ENCODE data around the gene SCARB2. TPM values are rescaled to one million over a fixed set of nuclear protein-coding genes. Genes with fewer than 3 reads are reported as not detected.
A peak's percentile ranks its signal among the peaks of the same experiment; 100 is the strongest.
"Not testable (repeated sequence)": the region's sequence is repeated elsewhere in the genome, so short reads cannot be mapped to it uniquely, and the experiment has no call there.

SCARB2 gene
- total and polyA plus RNA-seq, 2 experiments from 2014 or later: 17.7 to 41.0 TPM

DNA sequence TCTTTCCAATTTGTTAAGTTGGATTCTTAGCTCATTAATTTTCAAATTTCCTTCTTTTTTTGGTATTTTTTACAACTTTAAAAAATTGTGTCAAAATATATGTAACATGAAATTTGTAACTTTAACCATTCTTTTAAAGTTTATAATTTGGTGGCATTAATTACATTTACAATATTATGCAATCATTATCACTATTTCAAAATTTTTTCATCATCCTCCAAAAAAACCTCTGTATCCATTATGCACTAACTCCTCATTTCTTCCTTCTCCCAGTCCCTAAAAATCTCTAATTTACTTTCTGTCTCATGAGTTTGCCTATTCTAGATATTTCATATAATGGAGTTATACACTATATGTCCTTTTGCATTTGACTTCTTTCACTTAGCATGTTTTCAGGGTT lies 33.2 kb upstream of the SCARB2 start:
- H3K79me2 ChIP-seq (replicated peaks; ENCODE audit: insufficient read depth): no peaks in the 10 kb centered on the region
- no peaks in the 10 kb centered on the region; the same call in 2 of the 3 replicates for H3K9me3 Mint-ChIP-seq
- TF ChIP-seq CREB1 (CRISPR knock-in tag; IDR thresholded peaks at IDR 0.05; ENCODE audit: low read depth) (no peak), EZH2phosphoT487 (IDR thresholded peaks at IDR 0.05; ENCODE audit: unreplicated experiment) (no peak), ZNF114 (CRISPR knock-in tag; IDR thresholded peaks at IDR 0.05) (no peak)
- TF ChIP-seq, protein P1, sequence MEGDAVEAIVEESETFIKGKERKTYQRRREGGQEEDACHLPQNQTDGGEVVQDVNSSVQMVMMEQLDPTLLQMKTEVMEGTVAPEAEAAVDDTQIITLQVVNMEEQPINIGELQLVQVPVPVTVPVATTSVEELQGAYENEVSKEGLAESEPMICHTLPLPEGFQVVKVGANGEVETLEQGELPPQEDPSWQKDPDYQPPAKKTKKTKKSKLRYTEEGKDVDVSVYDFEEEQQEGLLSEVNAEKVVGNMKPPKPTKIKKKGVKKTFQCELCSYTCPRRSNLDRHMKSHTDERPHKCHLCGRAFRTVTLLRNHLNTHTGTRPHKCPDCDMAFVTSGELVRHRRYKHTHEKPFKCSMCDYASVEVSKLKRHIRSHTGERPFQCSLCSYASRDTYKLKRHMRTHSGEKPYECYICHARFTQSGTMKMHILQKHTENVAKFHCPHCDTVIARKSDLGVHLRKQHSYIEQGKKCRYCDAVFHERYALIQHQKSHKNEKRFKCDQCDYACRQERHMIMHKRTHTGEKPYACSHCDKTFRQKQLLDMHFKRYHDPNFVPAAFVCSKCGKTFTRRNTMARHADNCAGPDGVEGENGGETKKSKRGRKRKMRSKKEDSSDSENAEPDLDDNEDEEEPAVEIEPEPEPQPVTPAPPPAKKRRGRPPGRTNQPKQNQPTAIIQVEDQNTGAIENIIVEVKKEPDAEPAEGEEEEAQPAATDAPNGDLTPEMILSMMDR (conservative IDR thresholded peaks at IDR 0.05; ENCODE audit: low read depth in 2 of 2): no peak
- TF ChIP-seq, protein P2, sequence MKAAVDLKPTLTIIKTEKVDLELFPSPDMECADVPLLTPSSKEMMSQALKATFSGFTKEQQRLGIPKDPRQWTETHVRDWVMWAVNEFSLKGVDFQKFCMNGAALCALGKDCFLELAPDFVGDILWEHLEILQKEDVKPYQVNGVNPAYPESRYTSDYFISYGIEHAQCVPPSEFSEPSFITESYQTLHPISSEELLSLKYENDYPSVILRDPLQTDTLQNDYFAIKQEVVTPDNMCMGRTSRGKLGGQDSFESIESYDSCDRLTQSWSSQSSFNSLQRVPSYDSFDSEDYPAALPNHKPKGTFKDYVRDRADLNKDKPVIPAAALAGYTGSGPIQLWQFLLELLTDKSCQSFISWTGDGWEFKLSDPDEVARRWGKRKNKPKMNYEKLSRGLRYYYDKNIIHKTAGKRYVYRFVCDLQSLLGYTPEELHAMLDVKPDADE (IDR thresholded peaks at IDR 0.05): no peak

DNA sequence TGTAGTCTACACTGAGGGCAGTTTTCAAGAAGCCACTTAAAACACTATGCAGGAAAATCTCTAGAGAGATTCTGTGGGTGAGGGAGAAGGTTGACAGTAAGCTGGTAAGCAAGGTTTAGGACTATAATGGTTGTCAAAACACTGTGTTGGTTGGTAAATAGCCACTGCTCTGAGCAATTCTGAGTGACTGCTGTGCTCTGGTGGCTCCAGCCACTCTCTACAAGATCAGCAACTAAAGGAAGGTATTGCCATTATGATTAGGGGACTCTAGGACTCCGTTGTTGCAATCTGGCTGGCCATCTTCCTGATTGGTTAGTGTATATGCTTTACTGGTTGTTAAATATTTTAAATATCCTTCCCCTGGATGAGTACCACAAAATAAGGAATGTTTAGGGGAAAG lies 32.4 kb upstream of the SCARB2 start:
- Mint-ChIP-seq H3K27ac (no peak overlapping the region), H3K9me3 (no peaks in the 10 kb centered on the region), H3K36me3 (ENCODE audit: low read depth) (no peaks in the 10 kb centered on the region), H3K4me3 (no peak overlapping the region), H3K4me1 (peaks cover 9% of the 10 kb centered on the region), H3K27me3 (ENCODE audit: insufficient read depth, low read depth, poor library complexity) (peaks cover 11% of the 10 kb centered on the region)
- Histone ChIP-seq H2AFZ (no peak overlapping the region), H3K27me3 (ENCODE audit: insufficient read depth) (peaks cover 12% of the 10 kb centered on the region; the same call in 1 of the 2 replicates), H3K79me2 (replicated peaks; ENCODE audit: insufficient read depth) (no peaks in the 10 kb centered on the region), H3F3A (replicated peaks; ENCODE audit: low read depth) (no peaks in the 10 kb centered on the region), H3K4me1 (ENCODE audit: insufficient read depth) (peaks cover 10% of the 10 kb centered on the region), H3K4me2 (no peak overlapping the region), H3K36me3 (ENCODE audit: insufficient read depth) (no peaks in the 10 kb centered on the region), H3K9me2 (ENCODE audit: insufficient read depth) (no peaks in the 10 kb centered on the region), H3K4me3 (no peak overlapping the region), H4K20me1 (replicated peaks; ENCODE audit: insufficient read depth) (no peaks in the 10 kb centered on the region), H3K27ac (ENCODE audit: low read depth) (no peak overlapping the region)
- TF ChIP-seq, protein P1 (conservative IDR thresholded peaks at IDR 0.05; ENCODE audit: low read depth in 2 of 2): peak in 1 of 2 experiments; percentile 32; a peak in 1 of 4 replicates
- TF ChIP-seq ZNF114 (CRISPR knock-in tag; IDR thresholded peaks at IDR 0.05): no peak
- peak; percentile 57 for ATAC-seq
- DNase-seq (ENCODE audit: low spot score): no peak

More for the DNA sequence above, 33.2 kb upstream of the SCARB2 start:
- no peaks in the 10 kb centered on the region for H3K9me2 ChIP-seq (ENCODE audit: insufficient read depth)
- Mint-ChIP-seq H3K4me1 (peaks cover 13% of the 10 kb centered on the region), H3K4me3 (no peak overlapping the region), H3K27ac (no peak overlapping the region), H3K27me3 (ENCODE audit: insufficient read depth, low read depth, poor library complexity) (peaks cover 15% of the 10 kb centered on the region), H3K36me3 (ENCODE audit: low read depth) (no peaks in the 10 kb centered on the region)
- H2AFZ ChIP-seq: no peak overlapping the region
- H3K27me3 ChIP-seq (ENCODE audit: insufficient read depth): peaks cover 18% of the 10 kb centered on the region
- H4K20me1 ChIP-seq (replicated peaks; ENCODE audit: insufficient read depth): no peaks in the 10 kb centered on the region
- ATAC-seq (no peak), DNase-seq (ENCODE audit: low spot score) (no peak)
- H3F3A ChIP-seq (replicated peaks; ENCODE audit: low read depth): no peaks in the 10 kb centered on the region
- H3K4me3 ChIP-seq: no peak overlapping the region
- H3K4me2 ChIP-seq: no peak overlapping the region
- H3K4me1 ChIP-seq (ENCODE audit: insufficient read depth): peaks cover 10% of the 10 kb centered on the region
- H3K27ac ChIP-seq (ENCODE audit: low read depth): no peak overlapping the region
- no peaks in the 10 kb centered on the region for H3K36me3 ChIP-seq (ENCODE audit: insufficient read depth)

DNA sequence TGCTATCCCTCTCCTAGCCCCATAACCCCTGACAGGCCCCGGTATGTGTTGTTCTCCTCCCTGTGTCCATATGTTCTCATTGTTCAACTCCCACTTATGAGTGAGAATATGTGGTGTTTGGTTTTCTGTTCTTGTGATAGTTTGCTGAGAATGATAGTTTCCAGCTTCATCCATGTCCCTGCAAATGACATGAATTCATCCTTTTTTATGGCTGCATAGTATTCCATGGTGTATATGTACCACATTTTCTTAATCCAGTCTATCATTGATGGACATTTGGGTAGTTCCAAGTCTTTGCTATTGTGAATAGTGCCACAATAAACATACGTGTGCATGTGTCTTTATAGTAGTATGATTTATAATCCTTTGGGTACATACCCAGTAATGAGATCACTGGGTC lies 30.3 kb upstream of the SCARB2 start:
- H3K9me2 ChIP-seq (ENCODE audit: insufficient read depth); H3K4me3 Mint-ChIP-seq; H3K4me2 ChIP-seq; H2AFZ ChIP-seq; H3K27me3 Mint-ChIP-seq (ENCODE audit: insufficient read depth, low read depth, poor library complexity); ATAC-seq; H3K4me1 ChIP-seq (ENCODE audit: insufficient read depth); H3K27ac ChIP-seq (ENCODE audit: low read depth); DNase-seq (ENCODE audit: low spot score); H3K9me3 Mint-ChIP-seq; H3K36me3 ChIP-seq (ENCODE audit: insufficient read depth); H3K4me1 Mint-ChIP-seq; H4K20me1 ChIP-seq (replicated peaks; ENCODE audit: insufficient read depth); H3F3A ChIP-seq (replicated peaks; ENCODE audit: low read depth); H3K27ac Mint-ChIP-seq; H3K79me2 ChIP-seq (replicated peaks; ENCODE audit: insufficient read depth); H3K27me3 ChIP-seq (ENCODE audit: insufficient read depth); H3K36me3 Mint-ChIP-seq (ENCODE audit: low read depth); H3K4me3 ChIP-seq: not testable (repeated sequence)
